RWPE2 (cell line): ENCODE results near the gene FLCN.
A peak's percentile ranks its signal among the peaks of the same experiment; 100 is the strongest.
"Not testable (repeated sequence)": the region's sequence is repeated elsewhere in the genome, so short reads cannot be mapped to it uniquely, and the experiment has no call there.

ENCODE experiments used
- ATAC-seq: fragments of 200-7000 bp; cut with Tn5 transposase; 3 replicates; pipeline ENCODE4 v1.9.1; 2021; ENCODE audit warnings: low read depth
- DNase-seq: peaks from one replicate; pipeline ENCODE4 v3.0.0-alpha.2; 2020; ENCODE audit warnings: low spot score
- H3K27ac ChIP-seq: fragments of 450-650 bp; 2 replicates; pipeline ENCODE4 v1.5.1; 2017; ENCODE audit warnings: mild to moderate bottlenecking; ENCODE audit not compliant: poor library complexity, severe bottlenecking
- H3K27me3 ChIP-seq: fragments of 250-450 bp; sonication (Bioruptor Pico); 2 replicates; pipeline ENCODE4 v1.5.1; 2021; ENCODE audit warnings: mild to moderate bottlenecking, moderate library complexity; ENCODE audit not compliant: insufficient read depth, poor library complexity, severe bottlenecking
- H3K36me3 ChIP-seq: fragments of 250-450 bp; sonication (Bioruptor Pico); 2 replicates; pipeline ENCODE4 v1.5.1; 2020; ENCODE audit warnings: low read depth, mild to moderate bottlenecking, moderate library complexity
- H3K4me1 ChIP-seq: fragments of 250-450 bp; sonication (Bioruptor Pico); 2 replicates; pipeline ENCODE4 v1.5.1; 2021; ENCODE audit warnings: mild to moderate bottlenecking, moderate library complexity; ENCODE audit not compliant: insufficient read depth, poor library complexity, severe bottlenecking
- H3K4me3 ChIP-seq: fragments of 250-450 bp; sonication (Bioruptor Pico); 2 replicates; pipeline ENCODE4 v1.5.1; 2021; ENCODE audit warnings: mild to moderate bottlenecking, moderate library complexity; ENCODE audit not compliant: severe bottlenecking
- H3K9me3 ChIP-seq: fragments of 250-450 bp; sonication (Bioruptor Pico); 2 replicates; pipeline ENCODE4 v1.5.1; 2021; ENCODE audit warnings: mild to moderate bottlenecking, moderate library complexity; ENCODE audit not compliant: severe bottlenecking
- CTCF ChIP-seq: fragments of 450-650 bp; IDR thresholded peaks from one replicate; pipeline ENCODE4 v1.5.1; 2017; ENCODE audit warnings: mild to moderate bottlenecking, moderate library complexity; ENCODE audit not compliant: poor library complexity, severe bottlenecking

Gene FLCN

GRCh38 chr17:17196776-17197175, 40.2 kb downstream of the FLCN start:
- DNase-seq: no peak
- H3K9me3 ChIP-seq: no peaks in the 10 kb centered on the region
- TF ChIP-seq CTCF: no peak

GRCh38 chr17:17195466-17195865, 41.5 kb downstream of the FLCN start:
- ATAC-seq, DNase-seq, H3K9me3 ChIP-seq, H3K4me3 ChIP-seq, H3K4me1 ChIP-seq, H3K27me3 ChIP-seq, H3K36me3 ChIP-seq, H3K27ac ChIP-seq: not testable (repeated sequence)

More at GRCh38 chr17:17196776-17197175, 40.2 kb downstream of the FLCN start:
- H3K27me3 ChIP-seq: no peaks in the 10 kb centered on the region
- no peak overlapping the region for H3K4me3 ChIP-seq
- H3K36me3 ChIP-seq: no peaks in the 10 kb centered on the region; the same call in 1 of the 2 replicates
- H3K27ac ChIP-seq: no peak overlapping the region
- ATAC-seq: peak; percentile 5; the same call in 1 of the 3 replicates
- no peaks in the 10 kb centered on the region for H3K4me1 ChIP-seq

- no peak for ATAC-seq
- no peak overlapping the region for H3K27ac ChIP-seq
These were observed 45.0 kb downstream of the FLCN start for GRCh38 chr17:17191961-17192381.

GRCh38 chr17:17191346-17191792, 45.6 kb downstream of the FLCN start:
- no peak overlapping the region for H3K4me3 ChIP-seq
- ATAC-seq: peak; percentile 53; the same call in 2 of the 3 replicates
- H3K36me3 ChIP-seq: peaks cover 27% of the 10 kb centered on the region
- no peaks in the 10 kb centered on the region for H3K27me3 ChIP-seq
- peak overlapping the region; percentile 26 for H3K27ac ChIP-seq
- peaks cover 5% of the 10 kb centered on the region for H3K4me1 ChIP-seq
- no peak for TF ChIP-seq CTCF
- no peaks in the 10 kb centered on the region for H3K9me3 ChIP-seq
- no peak for DNase-seq

More at GRCh38 chr17:17191961-17192381, 45.0 kb downstream of the FLCN start:
- H3K27me3 ChIP-seq: no peaks in the 10 kb centered on the region
- H3K9me3 ChIP-seq: no peaks in the 10 kb centered on the region
- H3K4me3 ChIP-seq: no peak overlapping the region
- no peak for DNase-seq
- H3K4me1 ChIP-seq: peaks cover 5% of the 10 kb centered on the region
- TF ChIP-seq CTCF: no peak
- H3K36me3 ChIP-seq: peaks cover 22% of the 10 kb centered on the region

GRCh38 chr17:17190188-17190587, 46.8 kb downstream of the FLCN start:
- no peak for TF ChIP-seq CTCF
- H3K9me3 ChIP-seq: no peaks in the 10 kb centered on the region
- H3K4me1 ChIP-seq: peaks cover 13% of the 10 kb centered on the region

More at GRCh38 chr17:17190188-17190587, 46.8 kb downstream of the FLCN start:
- H3K4me3 ChIP-seq: no peak overlapping the region
- DNase-seq (no peak), ATAC-seq (no peak)
- peaks cover 39% of the 10 kb centered on the region for H3K36me3 ChIP-seq
- no peaks in the 10 kb centered on the region for H3K27me3 ChIP-seq
- H3K27ac ChIP-seq: peak overlapping the region; percentile 26
